GM18498 (cell line): ENCODE results near the gene SRSF12.
"Not testable (repeated sequence)": the region's sequence is repeated elsewhere in the genome, so short reads cannot be mapped to it uniquely, and the experiment has no call there.

Source experiments
- ATAC-seq: cut with Tn5 transposase; IDR thresholded peaks from one replicate; pipeline ENCODE4 v1.9.1; 2021; ENCODE audit warnings: mild to moderate bottlenecking, moderate library complexity; ENCODE audit not compliant: unreplicated experiment

Gene SRSF12

GRCh38 chr6:89131599-89131998 lies 13.7 kb upstream of the SRSF12 start:
- no peak for ATAC-seq

- ATAC-seq: not testable (repeated sequence)
Observed at GRCh38 chr6:89128256-89128671, 10.4 kb upstream of the SRSF12 start.

- ATAC-seq: no peak
Observed at GRCh38 chr6:89122625-89123024, 4.8 kb upstream of the SRSF12 start.

GRCh38 chr6:89121934-89122333 lies 4.1 kb upstream of the SRSF12 start:
- no peak for ATAC-seq

- ATAC-seq: no peak
Observed at GRCh38 chr6:89120371-89120770, 2.5 kb upstream of the SRSF12 start.

GRCh38 chr6:89118931-89119330 lies 1.1 kb upstream of the SRSF12 start:
- no peak for ATAC-seq

- no peak for ATAC-seq
Observed at GRCh38 chr6:89116702-89117101, 1.2 kb downstream of the SRSF12 start.

GRCh38 chr6:89111933-89112332 lies 5.9 kb downstream of the SRSF12 start:
- ATAC-seq: no peak

GRCh38 chr6:89110284-89110683 lies 7.6 kb downstream of the SRSF12 start:
- ATAC-seq: no peak

- no peak for ATAC-seq
Observed at GRCh38 chr6:89100114-89100513, 17.8 kb downstream of the SRSF12 start.

- ATAC-seq: no peak
Observed at GRCh38 chr6:89098461-89098860, 19.4 kb downstream of the SRSF12 start.

- no peak for ATAC-seq
Observed at GRCh38 chr6:89087881-89088280, 30.0 kb downstream of the SRSF12 start.

- no peak for ATAC-seq
Observed at GRCh38 chr6:89085409-89086205, 32.3 kb downstream of the SRSF12 start.

- no peak for ATAC-seq
Observed at GRCh38 chr6:89084954-89085353, 32.9 kb downstream of the SRSF12 start.

- no peak for ATAC-seq
Observed at GRCh38 chr6:89084542-89084941, 33.3 kb downstream of the SRSF12 start.

- ATAC-seq: no peak
Observed at GRCh38 chr6:89082486-89082891, 35.4 kb downstream of the SRSF12 start.

- peak; percentile 63 for ATAC-seq
Observed at GRCh38 chr6:89081423-89082322, 36.2 kb downstream of the SRSF12 start.

- ATAC-seq: peak; percentile 16
Observed at GRCh38 chr6:89081129-89081422, 36.8 kb downstream of the SRSF12 start.

- peak; percentile 77 for ATAC-seq
Observed at GRCh38 chr6:89080281-89081128, 37.4 kb downstream of the SRSF12 start, which contains the start of gene PNRC1. Gene PNRC1, plus strand, starts transcription at chr6:89080751. Its CDS starts 144 bp downstream, at chr6:89080895.

- peak; percentile 15 for ATAC-seq
Observed at GRCh38 chr6:89079511-89080234, 38.2 kb downstream of the SRSF12 start.
